GM19240 (cell line): ENCODE measurements around the gene TMCC3.
"Not testable (repeated sequence)": the region's sequence is repeated elsewhere in the genome, so short reads cannot be mapped to it uniquely, and the experiment has no call there.

Source experiments
- DNase-seq: peaks from one replicate; pipeline ENCODE4 v3.0.0; 2011; ENCODE audit warnings: low spot score; ENCODE audit not compliant: insufficient read length

The TMCC3 gene

GRCh38 chr12:94650143-94651056, at the start of gene TMCC3:
TSS of gene TMCC3 (minus strand) at chr12:94650557. CDS start at chr12:94650430, 127 bp downstream.
- DNase-seq: no peak

- DNase-seq: no peak
Measured at GRCh38 chr12:94699801-94700200, 49.4 kb upstream of the TMCC3 start.

GRCh38 chr12:94698578-94698977, 48.2 kb upstream of the TMCC3 start:
- DNase-seq: no peak

GRCh38 chr12:94697631-94698030, 47.3 kb upstream of the TMCC3 start:
- DNase-seq: no peak

GRCh38 chr12:94694732-94695131, 44.4 kb upstream of the TMCC3 start:
- DNase-seq: no peak

GRCh38 chr12:94692826-94693225, 42.5 kb upstream of the TMCC3 start:
- DNase-seq: not testable (repeated sequence)

- DNase-seq: no peak
Measured at GRCh38 chr12:94690198-94690771, 39.9 kb upstream of the TMCC3 start.

GRCh38 chr12:94689646-94690036, 39.3 kb upstream of the TMCC3 start:
- DNase-seq: no peak

- DNase-seq: no peak
Measured at GRCh38 chr12:94689002-94689645, 38.8 kb upstream of the TMCC3 start.

- no peak for DNase-seq
Measured at GRCh38 chr12:94687891-94688290, 37.5 kb upstream of the TMCC3 start.

- no peak for DNase-seq
Measured at GRCh38 chr12:94686834-94687628, 36.7 kb upstream of the TMCC3 start.

- DNase-seq: no peak
Measured at GRCh38 chr12:94684416-94685142, 34.2 kb upstream of the TMCC3 start.

- DNase-seq: no peak
Measured at GRCh38 chr12:94679554-94680195, 29.3 kb upstream of the TMCC3 start.

GRCh38 chr12:94678849-94679248, 28.5 kb upstream of the TMCC3 start:
- DNase-seq: no peak

GRCh38 chr12:94678379-94678778, 28.0 kb upstream of the TMCC3 start:
- no peak for DNase-seq

- no peak for DNase-seq
Measured at GRCh38 chr12:94677778-94678177, 27.4 kb upstream of the TMCC3 start.

GRCh38 chr12:94676922-94677321, 26.6 kb upstream of the TMCC3 start:
- DNase-seq: no peak

- no peak for DNase-seq
Measured at GRCh38 chr12:94676031-94676641, 25.8 kb upstream of the TMCC3 start.

- no peak for DNase-seq
Measured at GRCh38 chr12:94674835-94675234, 24.5 kb upstream of the TMCC3 start.

- no peak for DNase-seq
Measured at GRCh38 chr12:94674051-94674451, 23.7 kb upstream of the TMCC3 start.
